Osteoblast (primary cell): ENCODE measurements around the gene SH3TC1. TPM values are rescaled to one million over a fixed set of nuclear protein-coding genes. Genes with fewer than 3 reads are reported as not detected.
A peak's percentile ranks its signal among the peaks of the same experiment; 100 is the strongest.

Source experiments
- DNase-seq: peaks from one replicate; pipeline ENCODE4 v3.0.0; 2011; ENCODE audit warnings: low spot score, mixed read lengths; ENCODE audit not compliant: insufficient read length; ENCODE audit errors: missing footprints
- H2AFZ ChIP-seq: 2 replicates; pipeline ENCODE4 v1.6.0; 2011; ENCODE audit warnings: mild to moderate bottlenecking, low read length
- H3K27ac ChIP-seq: 2 replicates; pipeline ENCODE4 v1.5.1; 2011; ENCODE audit warnings: mild to moderate bottlenecking, low read depth, low read length, moderate library complexity
- H3K27me3 ChIP-seq: 2 replicates; pipeline ENCODE4 v1.6.0; 2012; ENCODE audit warnings: mild to moderate bottlenecking, control low read depth, inconsistent platforms, low read length, moderate library complexity; ENCODE audit not compliant: insufficient read depth
- H3K36me3 ChIP-seq: 2 replicates; pipeline ENCODE4 v1.5.1; 2011; ENCODE audit warnings: mild to moderate bottlenecking, low read length, control low read depth, moderate library complexity; ENCODE audit not compliant: insufficient read depth
- H3K4me1 ChIP-seq: 2 replicates; pipeline ENCODE4 v1.5.1; 2011; ENCODE audit warnings: mild to moderate bottlenecking, low read length, control low read depth, moderate library complexity; ENCODE audit not compliant: insufficient read depth
- H3K4me2 ChIP-seq: 2 replicates; pipeline ENCODE4 v1.6.0; 2011; ENCODE audit warnings: mild to moderate bottlenecking, low read length; ENCODE audit not compliant: insufficient read depth
- H3K4me3 ChIP-seq: fragments of 200-600 bp; sonication (generic); 3 replicates; pipeline ENCODE4 v1.5.1; 2012; ENCODE audit warnings: mild to moderate bottlenecking, low read length, inconsistent platforms; ENCODE audit not compliant: insufficient read depth
- H3K79me2 ChIP-seq: 2 replicates; pipeline ENCODE4 v1.6.0; 2012; ENCODE audit warnings: mild to moderate bottlenecking, low read length, control low read depth, inconsistent platforms; ENCODE audit not compliant: insufficient read depth
- H3K9me3 ChIP-seq: 2 replicates; pipeline ENCODE4 v1.5.1; 2011; ENCODE audit warnings: low read depth, low read length, control low read depth
- H4K20me1 ChIP-seq: 2 replicates; pipeline ENCODE4 v1.6.0; 2012; ENCODE audit warnings: mild to moderate bottlenecking, low read length, control low read depth; ENCODE audit not compliant: insufficient read depth
- CTCF ChIP-seq: IDR thresholded peaks from 2 replicates; pipeline ENCODE4 v1.5.1; 2011; ENCODE audit warnings: mild to moderate bottlenecking, low read depth, low read length, moderate library complexity; ENCODE audit errors: extremely low read depth
- total RNA-seq: library from RNA; depleted of rRNA; stranded (reverse); fragments of >200 nt; gene quantifications from 2 replicates; pipeline ENCODE4 v1.2.3, GENCODE V29; 2012

The SH3TC1 gene
- total RNA-seq, 1 donor = 3.6 TPM

GRCh38 chr4:8167815-8168214 is 31.3 kb upstream of the SH3TC1 start:
- Histone ChIP-seq H3K36me3 (no peaks in the 10 kb centered on the region), H3K27me3 (peaks cover 21% of the 10 kb centered on the region), H2AFZ (no peak overlapping the region), H3K4me1 (no peaks in the 10 kb centered on the region), H3K9me3 (peaks cover 6% of the 10 kb centered on the region), H3K27ac (no peak overlapping the region), H4K20me1 (no peaks in the 10 kb centered on the region), H3K79me2 (no peaks in the 10 kb centered on the region), H3K4me3 (no peak overlapping the region), H3K4me2 (no peak overlapping the region)
- peak; percentile 73 for DNase-seq
- TF ChIP-seq CTCF = no peak

- H3K27me3 ChIP-seq = peaks cover 21% of the 10 kb centered on the region
Measured at GRCh38 chr4:8168232-8168631, 30.9 kb upstream of the SH3TC1 start.

GRCh38 chr4:8168832-8169598 is 30.1 kb upstream of the SH3TC1 start:
- Histone ChIP-seq H3K4me3 (no peak overlapping the region), H3K79me2 (no peaks in the 10 kb centered on the region), H2AFZ (no peak overlapping the region), H3K4me2 (no peak overlapping the region), H4K20me1 (no peaks in the 10 kb centered on the region), H3K27me3 (peaks cover 26% of the 10 kb centered on the region), H3K9me3 (peaks cover 6% of the 10 kb centered on the region), H3K4me1 (no peaks in the 10 kb centered on the region), H3K36me3 (no peaks in the 10 kb centered on the region), H3K27ac (no peak overlapping the region)
- TF ChIP-seq CTCF = no peak
- peak; percentile 60 for DNase-seq

More at GRCh38 chr4:8168232-8168631, 30.9 kb upstream of the SH3TC1 start:
- Histone ChIP-seq H3K4me1 (no peaks in the 10 kb centered on the region), H4K20me1 (no peaks in the 10 kb centered on the region), H3K9me3 (peaks cover 6% of the 10 kb centered on the region), H3K27ac (no peak overlapping the region), H3K4me2 (no peak overlapping the region), H3K79me2 (no peaks in the 10 kb centered on the region), H2AFZ (no peak overlapping the region), H3K4me3 (no peak overlapping the region), H3K36me3 (no peaks in the 10 kb centered on the region)
- peak; percentile 38 for TF ChIP-seq CTCF
- no peak for DNase-seq

- Histone ChIP-seq H3K27me3 (peaks cover 23% of the 10 kb centered on the region), H3K27ac (no peak overlapping the region), H3K4me3 (no peak overlapping the region), H3K36me3 (no peaks in the 10 kb centered on the region), H4K20me1 (no peaks in the 10 kb centered on the region), H3K4me1 (no peaks in the 10 kb centered on the region), H3K4me2 (no peak overlapping the region), H3K79me2 (no peaks in the 10 kb centered on the region), H3K9me3 (peaks cover 6% of the 10 kb centered on the region), H2AFZ (no peak overlapping the region)
- no peak for TF ChIP-seq CTCF
- peak; percentile 36 for DNase-seq
Measured at GRCh38 chr4:8169763-8170162, 29.3 kb upstream of the SH3TC1 start.
